Central memory CD8-positive, alpha-beta T cell (primary cell): ENCODE measurements around the gene XXYLT1.
"Not testable (repeated sequence)": the region's sequence is repeated elsewhere in the genome, so short reads cannot be mapped to it uniquely, and the experiment has no call there.

ENCODE experiments used
- ATAC-seq: fragments of 150-1000 bp; cut with Tn5 transposase; replicated peaks from 2 replicates; pipeline ENCODE4 v1.10.0; 2022; ENCODE audit warnings: mild to moderate bottlenecking, moderate FRiP score, moderate number of reproducible peaks; ENCODE audit not compliant: poor library complexity, severe bottlenecking; ENCODE audit errors: extremely low read depth
- DNase-seq, 2 donors: peaks; one replicate each; pipeline ENCODE4 v3.0.0; 2021; ENCODE audit warnings: low spot score in 2 of 2
- H3K27ac Mint-ChIP-seq: one replicate; pipeline ENCODE4 v1.8.0; 2022; ENCODE audit warnings: low read depth, mild to moderate bottlenecking, moderate library complexity, mixed read lengths
- H3K27me3 Mint-ChIP-seq: one replicate; pipeline ENCODE4 v1.8.0; 2022; ENCODE audit warnings: mixed read lengths
- H3K36me3 Mint-ChIP-seq: one replicate; pipeline ENCODE4 v1.8.0; 2022; ENCODE audit warnings: mild to moderate bottlenecking, moderate library complexity, mixed read lengths; ENCODE audit not compliant: insufficient read depth
- H3K4me1 Mint-ChIP-seq: one replicate; pipeline ENCODE4 v1.8.0; 2022; ENCODE audit warnings: mixed read lengths
- H3K4me3 Mint-ChIP-seq: one replicate; pipeline ENCODE4 v1.8.0; 2022; ENCODE audit warnings: mild to moderate bottlenecking, moderate library complexity, mixed read lengths
- H3K9me3 Mint-ChIP-seq: one replicate; pipeline ENCODE4 v1.8.0; 2022; ENCODE audit warnings: mixed read lengths

The XXYLT1 gene

DNA sequence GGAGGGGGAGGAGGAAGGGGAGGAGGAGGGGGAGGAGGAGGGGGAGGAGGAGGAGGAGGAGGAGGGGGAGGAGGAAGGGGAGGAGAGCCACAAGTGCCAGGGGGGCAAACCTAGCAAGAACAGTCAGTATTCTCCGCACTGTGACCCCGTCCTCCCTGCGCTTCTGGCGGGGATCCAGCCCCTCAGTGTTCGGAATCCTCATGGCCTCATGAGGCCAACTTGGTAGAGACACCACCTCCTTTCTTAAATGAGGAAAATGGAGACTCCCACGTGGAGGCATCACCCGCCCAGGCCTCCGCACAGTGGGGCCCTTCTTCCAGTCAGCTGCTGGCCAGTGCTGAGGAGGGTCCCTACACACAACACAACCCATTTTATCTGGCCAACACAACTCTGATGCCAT lies 163.4 kb downstream of the XXYLT1 start:
- H3K36me3 Mint-ChIP-seq, result no peaks in the 10 kb centered on the region
- no peak for ATAC-seq
- H3K27ac Mint-ChIP-seq, result no peak overlapping the region
- no peaks in the 10 kb centered on the region for H3K27me3 Mint-ChIP-seq
- peaks cover 6% of the 10 kb centered on the region for H3K4me1 Mint-ChIP-seq
- no peaks in the 10 kb centered on the region for H3K9me3 Mint-ChIP-seq
- H3K4me3 Mint-ChIP-seq, result no peak overlapping the region
- no peak for DNase-seq

- not testable (repeated sequence) for H3K9me3 Mint-ChIP-seq, H3K4me1 Mint-ChIP-seq, DNase-seq, H3K36me3 Mint-ChIP-seq, H3K27me3 Mint-ChIP-seq, H3K4me3 Mint-ChIP-seq, ATAC-seq, H3K27ac Mint-ChIP-seq
These were observed 163.9 kb downstream of the XXYLT1 start for GRCh38 chr3:195107031-195107430.

- H3K4me1 Mint-ChIP-seq, result peaks cover 6% of the 10 kb centered on the region
- no peak overlapping the region for H3K27ac Mint-ChIP-seq
- H3K4me3 Mint-ChIP-seq, result peak overlapping the region; percentile 57
- H3K9me3 Mint-ChIP-seq, result no peaks in the 10 kb centered on the region
- H3K36me3 Mint-ChIP-seq, result no peaks in the 10 kb centered on the region
- peak; percentile 75 for ATAC-seq
- DNase-seq, result peak; percentile 53 to 68
- no peaks in the 10 kb centered on the region for H3K27me3 Mint-ChIP-seq
These were observed 164.5 kb downstream of the XXYLT1 start for GRCh38 chr3:195106418-195106906.

DNA sequence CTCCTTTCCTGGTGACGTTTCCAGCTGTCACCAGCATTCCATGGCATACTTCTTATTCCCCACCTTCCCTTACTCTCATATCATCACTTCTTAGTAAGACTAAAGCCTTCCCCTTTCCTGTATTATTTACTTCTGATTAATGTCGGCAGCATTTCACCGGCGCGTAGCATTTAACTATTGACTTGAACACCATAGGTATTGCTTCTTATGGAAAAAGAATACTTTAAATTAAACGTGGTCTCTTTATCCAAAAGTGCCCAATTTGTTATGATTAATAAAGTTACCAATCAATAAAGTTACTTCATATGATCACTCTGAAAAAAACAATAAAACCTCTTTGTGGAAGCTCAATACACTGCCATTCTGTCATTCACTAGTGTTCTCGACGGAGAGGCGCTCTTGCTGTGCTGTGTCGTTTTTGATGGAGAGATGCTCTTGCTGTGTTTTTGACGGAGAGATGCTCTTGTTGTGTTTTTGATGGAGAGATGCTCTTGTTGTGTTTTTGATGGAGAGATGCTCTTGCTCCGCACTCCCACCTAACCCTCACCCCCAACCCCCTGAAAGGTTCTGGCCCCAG lies 165.0 kb downstream of the XXYLT1 start:
- Mint-ChIP-seq H3K27me3 (no peaks in the 10 kb centered on the region), H3K4me1 (peaks cover 6% of the 10 kb centered on the region), H3K27ac (no peak overlapping the region), H3K4me3 (peak overlapping the region; percentile 57), H3K9me3 (no peaks in the 10 kb centered on the region), H3K36me3 (no peaks in the 10 kb centered on the region)
- ATAC-seq (no peak), DNase-seq (no peak)

GRCh38 chr3:195105389-195105788 lies 165.6 kb downstream of the XXYLT1 start:
- DNase-seq, result no peak

GRCh38 chr3:195104340-195104739 lies 166.6 kb downstream of the XXYLT1 start:
- Mint-ChIP-seq H3K36me3 (no peaks in the 10 kb centered on the region), H3K27me3 (no peaks in the 10 kb centered on the region), H3K4me1 (peaks cover 6% of the 10 kb centered on the region), H3K4me3 (no peak overlapping the region), H3K9me3 (no peaks in the 10 kb centered on the region), H3K27ac (no peak overlapping the region)
- DNase-seq (no peak), ATAC-seq (no peak)

More at GRCh38 chr3:195105389-195105788, 165.6 kb downstream of the XXYLT1 start:
- Mint-ChIP-seq H3K4me3 (no peak overlapping the region), H3K27me3 (no peaks in the 10 kb centered on the region), H3K36me3 (no peaks in the 10 kb centered on the region), H3K27ac (no peak overlapping the region), H3K4me1 (peaks cover 6% of the 10 kb centered on the region), H3K9me3 (no peaks in the 10 kb centered on the region)
- ATAC-seq, result no peak

GRCh38 chr3:195103623-195104022 lies 167.3 kb downstream of the XXYLT1 start:
- no peak for DNase-seq
- H3K9me3 Mint-ChIP-seq, result no peaks in the 10 kb centered on the region
- H3K36me3 Mint-ChIP-seq, result no peaks in the 10 kb centered on the region
- H3K27ac Mint-ChIP-seq, result no peak overlapping the region
- ATAC-seq, result no peak
- peaks cover 6% of the 10 kb centered on the region for H3K4me1 Mint-ChIP-seq
- no peaks in the 10 kb centered on the region for H3K27me3 Mint-ChIP-seq
- H3K4me3 Mint-ChIP-seq, result no peak overlapping the region

GRCh38 chr3:195102609-195103467 lies 168.1 kb downstream of the XXYLT1 start:
- Mint-ChIP-seq H3K27ac (no peak overlapping the region), H3K4me1 (peaks cover 6% of the 10 kb centered on the region), H3K9me3 (no peaks in the 10 kb centered on the region), H3K4me3 (no peak overlapping the region), H3K27me3 (no peaks in the 10 kb centered on the region), H3K36me3 (no peaks in the 10 kb centered on the region)
- ATAC-seq (no peak), DNase-seq (no peak)

DNA sequence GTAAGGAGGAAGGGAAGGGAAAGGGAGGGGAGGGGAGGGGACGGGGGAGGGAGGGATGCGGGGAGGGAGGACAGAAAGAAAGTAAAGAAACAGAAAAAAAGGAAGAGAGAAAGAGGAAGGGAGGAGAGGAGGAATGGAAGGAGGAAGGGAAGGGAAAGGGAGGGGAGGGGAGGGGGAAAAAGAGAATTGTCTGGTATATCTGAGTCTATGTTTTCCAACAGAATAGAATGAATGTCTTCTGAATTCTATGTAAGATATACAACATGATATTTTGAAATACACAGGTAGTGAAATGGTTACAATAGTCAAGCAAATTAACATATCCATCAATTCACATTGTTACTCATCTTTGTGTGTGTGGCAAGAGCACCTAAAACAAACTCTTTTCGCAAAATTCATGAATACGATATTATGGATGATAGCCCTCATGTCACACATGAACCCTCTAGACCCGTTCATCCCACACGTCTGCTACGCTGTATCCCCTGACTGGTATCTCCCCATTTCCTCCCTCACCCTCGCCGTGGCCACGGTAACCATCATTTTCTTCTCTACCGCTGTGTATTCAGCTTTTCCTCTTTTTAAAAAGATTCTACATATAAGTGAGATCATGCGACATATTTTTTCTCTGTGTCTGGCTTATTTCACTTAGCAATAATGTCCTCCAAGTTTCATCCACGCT lies 168.9 kb downstream of the XXYLT1 start:
- ATAC-seq, result no peak
- Mint-ChIP-seq H3K4me1 (peaks cover 6% of the 10 kb centered on the region), H3K36me3 (no peaks in the 10 kb centered on the region), H3K27me3 (no peaks in the 10 kb centered on the region), H3K27ac (no peak overlapping the region), H3K9me3 (no peaks in the 10 kb centered on the region), H3K4me3 (no peak overlapping the region)
- DNase-seq, result no peak

GRCh38 chr3:195101001-195101583 lies 169.9 kb downstream of the XXYLT1 start:
- H3K4me1 Mint-ChIP-seq, result peaks cover under 1% of the 10 kb centered on the region
- H3K9me3 Mint-ChIP-seq, result no peaks in the 10 kb centered on the region
- no peaks in the 10 kb centered on the region for H3K27me3 Mint-ChIP-seq
- ATAC-seq (no peak), DNase-seq (no peak)
- no peak overlapping the region for H3K4me3 Mint-ChIP-seq
- H3K27ac Mint-ChIP-seq, result peak overlapping the region; percentile 19
- no peaks in the 10 kb centered on the region for H3K36me3 Mint-ChIP-seq

DNA sequence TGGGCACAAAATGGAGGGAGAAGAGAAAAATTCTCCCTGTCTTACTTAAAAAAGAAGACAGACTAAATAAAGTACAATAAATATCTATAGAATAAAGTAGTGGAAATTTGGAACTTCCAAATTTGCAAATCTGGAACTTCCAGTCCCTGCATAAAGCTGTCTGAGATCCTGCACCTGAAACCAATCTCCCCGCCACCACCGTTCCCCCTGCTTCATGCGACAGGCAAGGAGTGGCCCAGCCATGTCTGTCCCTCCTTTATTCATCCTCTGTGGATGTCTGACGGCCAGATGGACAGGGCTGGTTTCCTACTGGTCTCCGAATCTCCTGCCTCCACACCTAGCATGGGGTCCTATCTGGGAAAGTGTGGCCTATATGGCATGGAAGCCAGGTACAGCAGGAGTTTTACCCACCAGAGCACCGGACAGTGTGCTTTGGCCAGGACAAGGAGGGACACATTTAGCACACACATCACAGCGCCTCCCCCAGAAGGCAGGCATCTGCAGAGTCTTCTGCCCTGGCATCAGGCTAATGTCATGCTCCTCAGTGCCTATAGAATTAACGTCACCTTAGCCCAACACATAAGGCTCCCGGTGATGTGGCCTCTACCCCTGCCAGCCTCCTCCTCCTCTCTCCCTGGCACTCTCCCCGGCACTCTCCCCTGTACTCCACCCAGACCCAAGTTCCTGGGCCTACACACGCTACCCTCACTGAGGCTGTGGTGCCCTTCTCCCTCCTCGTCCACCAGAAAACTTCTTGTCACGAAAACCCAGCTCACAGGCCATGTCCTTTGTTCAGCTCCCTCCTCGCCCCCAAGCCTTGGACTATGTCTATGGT lies 170.8 kb downstream of the XXYLT1 start:
- no peak overlapping the region for H3K4me3 Mint-ChIP-seq
- H3K27ac Mint-ChIP-seq, result no peak overlapping the region
- no peaks in the 10 kb centered on the region for H3K36me3 Mint-ChIP-seq
- H3K27me3 Mint-ChIP-seq, result no peaks in the 10 kb centered on the region
- DNase-seq (no peak), ATAC-seq (no peak)
- no peaks in the 10 kb centered on the region for H3K4me1 Mint-ChIP-seq
- no peaks in the 10 kb centered on the region for H3K9me3 Mint-ChIP-seq
